Embryonic facial prominence (tissue), 1 donor: ENCODE data around the gene CYP26B1.
"Not testable (repeated sequence)": the region's sequence is repeated elsewhere in the genome, so short reads cannot be mapped to it uniquely, and the experiment has no call there.

Experiments used
- DNase-seq: peaks from one replicate; pipeline ENCODE4 v3.0.0-alpha.2; 2016; ENCODE audit errors: extremely low spot score

CYP26B1 gene

DNA sequence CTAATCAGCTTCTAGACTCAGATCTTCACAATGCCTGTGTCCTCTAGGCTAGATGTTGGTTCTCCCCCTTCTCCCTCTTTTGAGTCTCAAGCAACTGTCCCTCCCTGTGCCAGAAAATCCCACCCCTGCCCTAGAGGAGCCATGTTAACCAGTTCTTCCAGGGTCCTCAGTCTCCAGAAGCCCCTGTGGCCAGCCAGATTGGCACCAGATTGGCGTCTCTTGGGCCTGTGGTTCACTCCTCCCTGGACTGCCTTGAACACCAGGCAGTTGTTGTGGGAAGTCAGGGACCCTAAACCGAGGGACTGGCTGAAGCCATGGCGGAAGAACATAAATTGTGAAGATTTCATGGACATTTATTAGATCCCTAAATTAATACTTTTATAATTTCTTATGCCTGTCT lies 36.6 kb downstream of the CYP26B1 start:
- no peak for DNase-seq

DNA sequence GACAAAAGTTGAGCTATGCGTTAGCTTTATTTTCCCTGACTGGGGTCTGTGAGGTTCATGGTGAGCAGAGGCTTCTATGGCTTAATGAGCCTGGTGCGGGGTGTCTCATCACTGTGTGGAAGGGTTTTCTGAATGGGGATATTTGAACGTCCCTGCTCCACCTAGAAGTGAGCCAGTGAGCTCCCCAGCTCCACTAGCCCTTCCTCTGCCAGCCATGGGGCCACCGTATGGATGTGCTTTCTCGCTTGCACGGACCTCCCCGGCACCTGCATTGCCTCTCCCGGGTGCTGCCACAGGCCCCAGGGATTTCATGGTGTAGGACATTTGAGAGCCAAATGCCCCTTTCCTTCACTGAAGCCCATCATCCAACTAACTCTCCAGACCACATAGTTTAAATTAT lies 37.8 kb downstream of the CYP26B1 start:
- DNase-seq: no peak

GRCh38 chr2:72109291-72109690 lies 38.4 kb downstream of the CYP26B1 start:
- DNase-seq: no peak

DNA sequence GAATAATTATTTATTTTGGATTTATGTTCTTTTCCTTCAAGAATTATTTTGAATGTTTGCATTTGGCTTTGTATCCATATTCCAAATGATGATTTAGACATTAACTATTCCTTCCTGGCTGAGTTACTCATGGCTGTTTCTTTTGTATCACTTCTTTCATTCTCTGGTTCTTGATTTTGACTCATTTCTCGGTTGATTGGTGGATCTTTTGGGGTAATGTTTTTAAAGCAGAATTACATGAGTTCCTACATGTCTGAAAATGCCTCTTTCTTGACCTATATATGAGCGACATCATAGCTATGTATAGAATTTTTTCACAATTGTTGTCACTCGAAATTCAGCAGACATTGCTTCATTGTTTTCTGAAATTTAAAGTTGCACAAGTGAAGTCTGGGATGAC lies 39.5 kb downstream of the CYP26B1 start:
- DNase-seq: no peak

GRCh38 chr2:72106978-72107377 lies 40.7 kb downstream of the CYP26B1 start:
- DNase-seq: no peak

GRCh38 chr2:72104821-72105588 lies 42.7 kb downstream of the CYP26B1 start:
- no peak for DNase-seq

DNA sequence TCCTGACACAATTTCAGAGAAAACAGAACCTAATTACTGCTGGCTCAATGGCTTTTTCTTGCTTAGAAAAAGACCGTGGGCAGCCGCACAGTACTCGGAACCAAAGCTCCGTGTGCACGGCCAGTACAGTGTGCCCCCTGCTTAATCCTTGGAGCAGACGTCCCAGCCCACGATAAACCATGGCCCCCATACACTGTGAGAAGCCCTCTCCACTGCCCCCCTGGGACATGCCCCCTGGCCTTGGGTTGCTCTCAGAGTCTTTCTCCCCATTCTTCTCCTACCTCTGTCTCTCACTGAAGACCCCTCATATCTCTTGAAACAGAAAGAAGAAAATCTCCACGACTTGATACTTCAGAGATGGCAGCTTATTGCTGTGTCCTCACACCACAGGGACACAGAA lies 44.0 kb downstream of the CYP26B1 start:
- no peak for DNase-seq

- no peak for DNase-seq
These were observed 44.5 kb downstream of the CYP26B1 start for GRCh38 chr2:72103161-72103560.

GRCh38 chr2:72098935-72099334 lies 48.7 kb downstream of the CYP26B1 start:
- no peak for DNase-seq

DNA sequence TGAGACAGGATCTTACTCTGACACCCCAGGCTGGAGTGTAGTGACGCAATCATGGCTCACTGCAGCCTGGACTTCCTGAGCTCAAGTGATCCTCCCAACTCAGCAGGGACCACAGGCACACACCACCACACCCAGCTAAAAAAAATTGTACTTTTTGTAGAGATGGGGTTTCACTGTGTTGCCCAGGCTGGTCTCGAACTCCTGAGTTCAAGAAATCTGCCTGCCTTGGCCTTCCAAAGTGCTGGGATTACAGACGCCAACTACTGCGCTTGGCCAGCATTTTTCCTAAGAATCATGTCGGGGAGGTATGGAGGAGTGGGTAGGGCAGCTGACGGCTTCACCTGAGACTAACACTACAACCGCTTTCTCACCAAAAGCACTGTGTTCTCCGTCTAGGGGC lies 50.4 kb downstream of the CYP26B1 start:
- no peak for DNase-seq

DNA sequence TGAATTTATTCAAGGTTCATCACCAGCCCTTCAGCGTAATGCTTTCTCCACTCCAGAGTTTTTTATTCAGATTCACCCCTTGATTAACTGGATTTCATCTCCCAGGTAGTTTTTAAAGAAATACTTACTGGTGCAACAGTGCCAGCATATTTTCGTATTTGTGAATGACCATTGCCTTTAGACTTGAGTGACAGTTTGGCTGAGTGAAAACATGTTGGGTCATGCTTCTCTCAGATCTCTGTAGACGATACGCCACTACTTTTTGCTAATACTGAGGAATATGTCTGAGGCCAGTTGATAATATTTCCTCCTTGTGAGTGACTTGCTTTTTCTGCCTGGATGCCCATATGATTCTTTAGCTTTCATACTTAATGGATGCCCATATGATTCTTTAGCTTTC lies 51.5 kb downstream of the CYP26B1 start:
- no peak for DNase-seq

DNA sequence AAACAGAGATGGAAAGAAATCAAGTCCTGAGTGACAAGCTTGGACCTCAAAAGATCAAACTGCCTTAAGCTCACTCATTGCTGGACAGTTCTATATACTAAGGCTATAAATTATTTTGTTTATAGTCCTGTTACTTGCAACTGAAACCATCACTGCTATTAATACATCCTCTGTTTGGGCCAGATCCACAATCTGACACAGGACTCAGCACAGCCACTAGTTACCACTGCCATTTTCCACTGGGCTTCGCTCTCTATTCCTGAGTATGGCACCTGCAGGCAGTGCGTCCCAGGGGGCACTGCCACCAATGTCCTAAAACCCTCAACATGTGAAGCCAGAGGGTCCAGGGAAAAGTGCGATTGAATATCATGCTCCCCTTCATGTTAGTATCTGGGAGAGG lies 52.3 kb downstream of the CYP26B1 start:
- DNase-seq: no peak

DNA sequence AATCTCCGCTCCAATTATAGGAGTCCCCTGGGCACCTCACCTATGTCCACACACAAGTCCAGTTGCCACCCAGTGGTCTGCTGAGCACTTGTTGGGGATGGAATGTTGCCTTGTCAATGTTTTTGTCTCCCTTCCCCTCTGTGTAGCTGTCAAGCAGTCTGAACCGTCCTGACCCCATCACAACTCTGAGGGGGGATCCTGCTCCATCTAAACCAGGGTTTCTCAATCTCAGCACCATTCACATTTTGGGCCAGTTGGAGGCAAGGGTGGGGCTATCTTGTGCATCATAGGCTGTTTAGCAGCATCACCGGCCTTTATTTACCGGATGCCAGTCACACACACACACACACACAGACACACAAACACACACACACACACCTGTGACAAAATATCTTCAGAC lies 53.0 kb downstream of the CYP26B1 start:
- no peak for DNase-seq

DNA sequence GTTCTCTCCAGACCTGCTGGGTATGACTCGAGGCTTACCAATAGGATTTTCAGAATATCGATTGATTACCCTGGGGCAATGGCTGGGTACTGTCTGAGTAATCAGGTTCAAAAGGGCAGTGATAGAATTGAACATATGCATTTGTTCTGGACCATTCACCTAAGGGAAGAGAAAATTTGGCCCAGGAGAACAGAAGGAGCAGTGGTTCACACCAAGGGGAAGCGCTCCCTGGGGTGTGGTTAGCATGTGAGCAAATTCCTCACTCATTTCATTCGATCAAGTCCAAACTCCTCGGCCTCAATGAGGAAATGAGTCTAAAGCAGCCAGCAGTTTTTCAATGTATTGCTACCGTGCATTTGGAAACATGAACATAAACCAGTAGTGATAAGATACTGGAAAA lies 55.6 kb downstream of the CYP26B1 start:
- DNase-seq: no peak

GRCh38 chr2:72090781-72091482 lies 56.7 kb downstream of the CYP26B1 start:
- DNase-seq: no peak

- no peak for DNase-seq
These were observed 57.4 kb downstream of the CYP26B1 start for GRCh38 chr2:72090271-72090720.

GRCh38 chr2:72089537-72089936 lies 58.1 kb downstream of the CYP26B1 start:
- DNase-seq: no peak

DNA sequence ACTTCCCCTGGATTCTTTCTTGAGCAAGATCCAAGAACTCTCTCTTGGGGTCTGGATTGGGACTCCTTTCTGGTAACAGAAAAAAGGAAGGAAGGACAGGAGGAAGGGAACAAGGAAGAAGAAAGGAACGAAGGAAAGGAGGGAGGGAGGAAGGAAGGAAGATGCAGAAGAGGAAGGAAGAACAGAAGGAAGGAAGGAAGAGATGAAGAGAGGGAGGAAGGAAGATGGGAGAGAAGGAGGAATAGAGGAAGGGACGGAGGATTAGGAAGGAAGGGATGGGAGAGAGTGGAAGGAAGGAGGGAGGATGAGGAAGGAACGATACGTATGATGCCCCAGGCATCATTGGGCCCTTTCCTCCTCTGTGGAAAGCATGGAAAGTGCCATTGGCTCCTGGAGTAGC lies 58.6 kb downstream of the CYP26B1 start:
- no peak for DNase-seq

DNA sequence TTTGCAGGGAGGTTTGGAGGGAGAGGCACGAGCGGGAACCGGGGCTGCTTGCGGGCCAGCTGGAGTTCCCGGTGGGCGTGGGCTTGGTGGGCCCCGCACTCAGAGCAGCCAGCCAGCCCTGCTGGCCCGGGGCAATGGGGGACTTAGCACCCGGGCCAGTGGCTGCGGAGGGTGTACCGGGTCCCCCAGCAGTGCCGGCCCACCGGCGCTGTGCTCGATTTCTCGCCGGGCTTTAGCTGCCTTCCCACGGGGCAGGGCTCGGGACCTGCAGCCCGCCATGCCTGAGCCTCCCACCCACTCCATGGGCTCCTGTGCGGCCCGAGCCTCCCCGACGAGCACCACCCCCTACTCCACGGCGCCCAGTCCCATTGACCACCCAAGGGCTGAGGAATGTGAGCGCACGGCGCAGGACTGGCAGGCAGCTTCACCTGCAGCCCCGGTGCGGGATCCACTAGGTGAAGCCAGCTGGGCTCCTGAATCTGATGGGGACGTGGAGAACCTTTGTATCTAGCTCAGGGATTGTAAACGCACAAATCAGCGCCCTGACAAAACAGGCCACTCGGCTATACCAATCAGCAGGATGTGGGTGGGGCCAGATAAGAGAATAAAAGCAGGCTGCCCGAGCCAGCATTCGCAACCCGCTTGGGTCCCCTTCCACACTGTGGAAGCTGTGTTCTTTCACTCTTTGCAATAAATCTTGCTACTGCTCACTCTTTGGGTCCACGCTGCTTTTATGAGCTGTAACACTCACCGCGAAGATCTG lies 60.6 kb downstream of the CYP26B1 start:
- DNase-seq: not testable (repeated sequence)

DNA sequence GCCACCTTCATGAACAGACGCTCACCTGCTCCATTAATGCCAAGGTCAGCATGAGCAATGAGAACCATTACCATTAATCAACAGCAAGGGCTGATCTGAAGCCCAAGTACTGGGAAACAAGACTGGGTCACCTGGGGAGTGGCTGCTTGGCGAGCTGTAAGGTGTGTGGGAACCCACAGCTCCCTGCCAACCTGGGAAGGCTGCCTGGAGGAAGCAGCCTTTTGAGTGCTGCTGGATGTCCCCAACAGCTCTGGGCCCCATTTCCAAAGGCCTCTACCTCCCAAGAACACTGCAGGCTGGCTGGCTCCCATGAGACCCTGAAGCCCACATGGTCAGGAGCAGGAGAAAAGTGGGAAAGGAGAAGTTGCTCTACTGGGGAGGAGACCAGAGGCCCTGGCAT lies 62.1 kb downstream of the CYP26B1 start:
- no peak for DNase-seq

GRCh38 chr2:72085036-72085435 lies 62.6 kb downstream of the CYP26B1 start:
- no peak for DNase-seq

GRCh38 chr2:72084584-72084976 lies 63.1 kb downstream of the CYP26B1 start:
- no peak for DNase-seq
